NB4 (cell line): ENCODE data around the gene YWHAQ.
"Not testable (repeated sequence)": the region's sequence is repeated elsewhere in the genome, so short reads cannot be mapped to it uniquely, and the experiment has no call there.

Experiments used
- DNase-seq: peaks from one replicate; pipeline ENCODE4 v3.0.0; 2010; ENCODE audit warnings: low read depth
- H3K4me3 ChIP-seq: one replicate; pipeline ENCODE4 v1.5.1; 2011; ENCODE audit warnings: mild to moderate bottlenecking, low read depth, low read length, moderate library complexity
- CTCF ChIP-seq: IDR thresholded peaks from one replicate; pipeline ENCODE4 v1.5.1; 2012; ENCODE audit warnings: low read depth, low read length
- MAX ChIP-seq: IDR thresholded peaks from 2 replicates; pipeline ENCODE4 v1.6.1; 2011; ENCODE audit warnings: low read depth, low read length
- MYC ChIP-seq: IDR thresholded peaks from 2 replicates; pipeline ENCODE4 v1.6.1; 2011; ENCODE audit warnings: low read depth, low read length
- POLR2A ChIP-seq: IDR thresholded peaks from 2 replicates; pipeline ENCODE4 v1.6.1; 2011; ENCODE audit warnings: mild to moderate bottlenecking; ENCODE audit not compliant: insufficient read length; ENCODE audit errors: extremely low read depth

Gene YWHAQ

GRCh38 chr2:9594366-9595054 lies 36.3 kb downstream of the YWHAQ start:
- TF ChIP-seq CTCF (no peak), MAX (no peak)
- no peak overlapping the region for H3K4me3 ChIP-seq
- no peak for DNase-seq

- DNase-seq, result no peak
- H3K4me3 ChIP-seq, result no peak overlapping the region
- no peak for TF ChIP-seq MYC
- no peak for TF ChIP-seq POLR2A
- TF ChIP-seq CTCF, result no peak
- TF ChIP-seq MAX, result no peak
Measured at GRCh38 chr2:9593925-9594324, 36.9 kb downstream of the YWHAQ start.

- no peak for DNase-seq
- TF ChIP-seq MAX (no peak), MYC (no peak), POLR2A (no peak), CTCF (no peak)
Measured at GRCh38 chr2:9592699-9593098, 38.1 kb downstream of the YWHAQ start.

GRCh38 chr2:9590641-9591040 lies 40.2 kb downstream of the YWHAQ start:
- TF ChIP-seq CTCF, result no peak
- DNase-seq, result no peak
- no peak overlapping the region for H3K4me3 ChIP-seq

More at GRCh38 chr2:9592699-9593098, 38.1 kb downstream of the YWHAQ start:
- H3K4me3 ChIP-seq, result no peak overlapping the region

GRCh38 chr2:9586465-9586864 lies 44.3 kb downstream of the YWHAQ start:
- H3K4me3 ChIP-seq, result no peak overlapping the region
- DNase-seq, result no peak
- no peak for TF ChIP-seq MYC
- no peak for TF ChIP-seq MAX
- no peak for TF ChIP-seq CTCF
- no peak for TF ChIP-seq POLR2A

- TF ChIP-seq MAX (no peak), POLR2A (no peak), CTCF (no peak), MYC (no peak)
- no peak for DNase-seq
- no peak overlapping the region for H3K4me3 ChIP-seq
Measured at GRCh38 chr2:9585486-9585885, 45.3 kb downstream of the YWHAQ start.

GRCh38 chr2:9584902-9585301 lies 45.9 kb downstream of the YWHAQ start:
- DNase-seq, result not testable (repeated sequence)

More at GRCh38 chr2:9584902-9585301, 45.9 kb downstream of the YWHAQ start:
- H3K4me3 ChIP-seq, result not testable (repeated sequence)
